Subcutaneous abdominal adipose tissue (tissue), 5 donors: ENCODE measurements around the gene UNKL.

Experiments used
- H3K27ac ChIP-seq: one replicate; pipeline ENCODE4 v1.7.0; 2013; ENCODE audit warnings: low read depth, mild to moderate bottlenecking, inconsistent platforms, low read length, moderate library complexity
- H3K27me3 ChIP-seq, 5 donors: one replicate each; pipeline ENCODE4 v1.7.0; 2013; ENCODE audit warnings: low read length in 5 of 5, inconsistent platforms in 1 of 5; ENCODE audit not compliant: control insufficient read depth in 5 of 5, insufficient read depth in 4 of 5
- H3K36me3 ChIP-seq, 5 donors: one replicate each; pipeline ENCODE4 v1.7.0; 2013; ENCODE audit warnings: low read length in 5 of 5; ENCODE audit not compliant: control insufficient read depth in 5 of 5, insufficient read depth in 5 of 5
- H3K4me1 ChIP-seq, 5 donors: one replicate each; pipeline ENCODE4 v1.7.0; 2013; ENCODE audit warnings: low read length in 5 of 5, mild to moderate bottlenecking in 3 of 5, moderate library complexity in 1 of 5; ENCODE audit not compliant: control insufficient read depth in 5 of 5, insufficient read depth in 5 of 5
- H3K4me3 ChIP-seq, 5 donors: one replicate each; pipeline ENCODE4 v1.7.0; 2013; ENCODE audit warnings: low read length in 5 of 5, low read depth in 1 of 5
- H3K9ac ChIP-seq, 5 donors: one replicate each; pipeline ENCODE4 v1.7.0; 2013; ENCODE audit warnings: low read length in 5 of 5, mild to moderate bottlenecking in 4 of 5, moderate library complexity in 3 of 5
- H3K9me3 ChIP-seq, 5 donors: one replicate each; pipeline ENCODE4 v1.7.0; 2013; ENCODE audit warnings: low read length in 5 of 5; ENCODE audit not compliant: control insufficient read depth in 5 of 5
- donor health status: healthy.
- donor health status: healthy.
- donor health status: healthy.
- donor health status: healthy.
- donor health status: healthy.

The UNKL gene

GRCh38 chr16:1425616-1426370 is 11.3 kb upstream of the UNKL start:
- Histone ChIP-seq H3K36me3 (no peaks in the 10 kb centered on the region), H3K9ac (no peak overlapping the region), H3K9me3 (no peaks in the 10 kb centered on the region), H3K4me3 (no peak overlapping the region), H3K4me1 (peaks cover 0 to 14% (median 4%) of the 10 kb centered on the region in 5 donors), H3K27me3 (peaks cover 0 to 16% (median 11%) of the 10 kb centered on the region in 5 donors), H3K27ac (no peak overlapping the region)

GRCh38 chr16:1424028-1424427 is 9.5 kb upstream of the UNKL start:
- Histone ChIP-seq H3K36me3 (no peaks in the 10 kb centered on the region), H3K9ac (no peak overlapping the region), H3K9me3 (no peaks in the 10 kb centered on the region), H3K27ac (no peak overlapping the region), H3K4me1 (peaks cover 3 to 26% (median 15%) of the 10 kb centered on the region in 5 donors), H3K27me3 (peaks cover 0 to 10% (median 4%) of the 10 kb centered on the region in 5 donors), H3K4me3 (no peak overlapping the region)

GRCh38 chr16:1422076-1422475 is 7.6 kb upstream of the UNKL start:
- Histone ChIP-seq H3K4me1 (peaks cover 3 to 18% (median 13%) of the 10 kb centered on the region in 5 donors), H3K9ac (no peak overlapping the region), H3K27me3 (no peaks in the 10 kb centered on the region), H3K36me3 (peaks cover 0 to 3% (median 0%) of the 10 kb centered on the region in 5 donors), H3K9me3 (no peaks in the 10 kb centered on the region), H3K4me3 (no peak overlapping the region), H3K27ac (no peak overlapping the region)

- no peaks in the 10 kb centered on the region for H3K27me3 ChIP-seq
- H3K4me1 ChIP-seq: peaks cover 3 to 19% (median 13%) of the 10 kb centered on the region in 5 donors
- H3K27ac ChIP-seq: peak overlapping the region; percentile 97
Observed at GRCh38 chr16:1420111-1420539, 5.6 kb upstream of the UNKL start.

GRCh38 chr16:1416521-1416941 is 2.0 kb upstream of the UNKL start:
- Histone ChIP-seq H3K9ac (no peak overlapping the region), H3K27me3 (no peaks in the 10 kb centered on the region), H3K36me3 (peaks cover 0 to 10% (median 2%) of the 10 kb centered on the region in 5 donors), H3K9me3 (no peaks in the 10 kb centered on the region), H3K4me1 (peaks cover 3 to 39% (median 31%) of the 10 kb centered on the region in 5 donors), H3K27ac (no peak overlapping the region), H3K4me3 (no peak overlapping the region)

More at GRCh38 chr16:1420111-1420539, 5.6 kb upstream of the UNKL start:
- H3K36me3 ChIP-seq: peaks cover 0 to 3% (median 0%) of the 10 kb centered on the region in 5 donors
- peak overlapping the region; percentile 81 to 96 (median 92) for H3K4me3 ChIP-seq
- no peaks in the 10 kb centered on the region for H3K9me3 ChIP-seq
- peak overlapping the region; percentile 44 to 97 (median 92) for H3K9ac ChIP-seq

- Histone ChIP-seq H3K4me1 (peaks cover 0 to 21% (median 18%) of the 10 kb centered on the region in 5 donors), H3K4me3 (peak overlapping the region; percentile 44 to 93 (median 76)), H3K9me3 (no peaks in the 10 kb centered on the region), H3K27ac (peak overlapping the region; percentile 54), H3K36me3 (peaks cover 0 to 18% (median 8%) of the 10 kb centered on the region in 5 donors), H3K9ac (peak overlapping the region in 4 of 5 donors; percentile 85 to 91 (median 90)), H3K27me3 (no peaks in the 10 kb centered on the region)
Observed at GRCh38 chr16:1413684-1414531, 596 bp downstream of the UNKL start.

GRCh38 chr16:1412847-1413246 is 1.7 kb downstream of the UNKL start:
- Histone ChIP-seq H3K36me3 (peaks cover 0 to 15% (median 8%) of the 10 kb centered on the region in 5 donors), H3K9me3 (no peaks in the 10 kb centered on the region), H3K4me3 (peak overlapping the region in 2 of 5 donors; percentile 10 to 29)

GRCh38 chr16:1408171-1408837 is 6.2 kb downstream of the UNKL start:
- peaks cover 3 to 22% (median 17%) of the 10 kb centered on the region in 5 donors for H3K4me1 ChIP-seq
- H3K27me3 ChIP-seq: peaks cover 0 to 3% (median 0%) of the 10 kb centered on the region in 5 donors
- H3K9me3 ChIP-seq: no peaks in the 10 kb centered on the region
- peak overlapping the region in 3 of 5 donors; percentile 30 to 69 (median 46) for H3K9ac ChIP-seq
- peak overlapping the region; percentile 70 for H3K27ac ChIP-seq
- peaks cover 0 to 38% (median 21%) of the 10 kb centered on the region in 5 donors for H3K36me3 ChIP-seq
- peak overlapping the region in 4 of 5 donors; percentile 60 to 69 (median 66) for H3K4me3 ChIP-seq

More at GRCh38 chr16:1412847-1413246, 1.7 kb downstream of the UNKL start:
- Histone ChIP-seq H3K27me3 (peaks cover 0 to 3% (median 0%) of the 10 kb centered on the region in 5 donors), H3K27ac (no peak overlapping the region), H3K9ac (peak overlapping the region in 1 of 5 donors; percentile 40), H3K4me1 (peaks cover 0 to 30% (median 25%) of the 10 kb centered on the region in 5 donors)

GRCh38 chr16:1407753-1408152 is 6.8 kb downstream of the UNKL start:
- H3K27me3 ChIP-seq: peaks cover 0 to 3% (median 0%) of the 10 kb centered on the region in 5 donors
- H3K36me3 ChIP-seq: peaks cover 0 to 42% (median 26%) of the 10 kb centered on the region in 5 donors
- no peaks in the 10 kb centered on the region for H3K9me3 ChIP-seq
- peak overlapping the region in 2 of 5 donors; percentile 43 to 66 for H3K9ac ChIP-seq
- peak overlapping the region in 3 of 5 donors; percentile 44 to 66 (median 60) for H3K4me3 ChIP-seq
- H3K27ac ChIP-seq: peak overlapping the region; percentile 70
- peaks cover 3 to 19% (median 15%) of the 10 kb centered on the region in 5 donors for H3K4me1 ChIP-seq
